GM12878 (cell line): ENCODE measurements around the gene FOXP3.

ENCODE experiments used
- BHLHE40 ChIP-seq, 2 experiments: fragments of 450-650 bp in 1 of 2; IDR thresholded peaks; 2 replicates each; pipeline ENCODE4 v1.6.1; 2011 to 2017; ENCODE audit warnings: low read depth in 2 of 2, borderline replicate concordance in 1 of 2, improper control_type of control experiment in 1 of 2, low read length in 1 of 2, mild to moderate bottlenecking in 1 of 2
- CREB1 ChIP-seq: IDR thresholded peaks from 2 replicates; pipeline ENCODE4 v1.6.1; 2012; ENCODE audit warnings: low read depth, mild to moderate bottlenecking, inconsistent platforms
- DPF2 ChIP-seq: fragments of 450-650 bp; IDR thresholded peaks from 2 replicates; pipeline ENCODE4 v1.6.1; 2017; ENCODE audit warnings: mild to moderate bottlenecking
- ETV6 ChIP-seq, 2 experiments: fragments of 450-650 bp in 1 of 2; IDR thresholded peaks in 1 of 2; conservative IDR thresholded peaks in 1 of 2; 2 replicates each; pipeline ENCODE4 v1.6.1; 2014; ENCODE audit warnings: antibody characterized with exemption in 1 of 2, borderline replicate concordance in 1 of 2, low read depth in 1 of 2, mild to moderate bottlenecking in 1 of 2, moderate library complexity in 1 of 2
- GATAD2B ChIP-seq: fragments of 450-650 bp; conservative IDR thresholded peaks from 2 replicates; pipeline ENCODE4 v1.6.1; 2017; ENCODE audit warnings: low read depth, mild to moderate bottlenecking, moderate library complexity
- POLR2A ChIP-seq: IDR thresholded peaks from 2 replicates; pipeline ENCODE4 v1.6.1; 2011; ENCODE audit warnings: low read depth, mild to moderate bottlenecking, low read length
- RFX5 ChIP-seq: IDR thresholded peaks from 2 replicates; pipeline ENCODE4 v1.6.1; 2011; ENCODE audit warnings: low read depth, low read length, improper control_type of control experiment
- SUPT20H ChIP-seq: IDR thresholded peaks from 2 replicates; pipeline ENCODE4 v1.6.1; 2011; ENCODE audit warnings: low read depth, mild to moderate bottlenecking, low read length, moderate library complexity, borderline replicate concordance; ENCODE audit not compliant: control insufficient read depth
- TAF1 ChIP-seq: IDR thresholded peaks from 2 replicates; pipeline ENCODE4 v1.6.1; 2011; ENCODE audit warnings: mild to moderate bottlenecking, low read depth, low read length, borderline replicate concordance
- ZNF274 ChIP-seq: IDR thresholded peaks from one replicate; pipeline ENCODE4 v1.8.0; 2011; ENCODE audit not compliant: insufficient read length, insufficient read depth
- TF ChIP-seq, protein P1 (sequence below), 3 experiments: IDR thresholded peaks in 2 of 3; conservative IDR thresholded peaks in 1 of 3; 2 replicates each; pipeline ENCODE4 v1.5.1; 2011; ENCODE audit warnings: low read depth in 3 of 3, low read length in 3 of 3, mild to moderate bottlenecking in 3 of 3, control low read depth in 2 of 3, moderate library complexity in 2 of 3, inconsistent platforms in 1 of 3, mixed read lengths in 1 of 3; ENCODE audit not compliant: control insufficient read depth in 2 of 3, insufficient read depth in 1 of 3; ENCODE audit errors: extremely low read depth in 1 of 3
- TF ChIP-seq, protein P2 (sequence below): fragments of 450-650 bp; IDR thresholded peaks from 2 replicates; pipeline ENCODE4 v1.6.1; 2017; ENCODE audit warnings: mild to moderate bottlenecking
- TF ChIP-seq, protein P3 (sequence below): IDR thresholded peaks from 2 replicates; pipeline ENCODE4 v1.6.1; 2012; ENCODE audit warnings: low read length, inconsistent platforms
- TF ChIP-seq, protein P4 (sequence below): fragments of 450-650 bp; IDR thresholded peaks from 2 replicates; pipeline ENCODE4 v1.6.1; 2016; ENCODE audit warnings: mild to moderate bottlenecking

DNA sequence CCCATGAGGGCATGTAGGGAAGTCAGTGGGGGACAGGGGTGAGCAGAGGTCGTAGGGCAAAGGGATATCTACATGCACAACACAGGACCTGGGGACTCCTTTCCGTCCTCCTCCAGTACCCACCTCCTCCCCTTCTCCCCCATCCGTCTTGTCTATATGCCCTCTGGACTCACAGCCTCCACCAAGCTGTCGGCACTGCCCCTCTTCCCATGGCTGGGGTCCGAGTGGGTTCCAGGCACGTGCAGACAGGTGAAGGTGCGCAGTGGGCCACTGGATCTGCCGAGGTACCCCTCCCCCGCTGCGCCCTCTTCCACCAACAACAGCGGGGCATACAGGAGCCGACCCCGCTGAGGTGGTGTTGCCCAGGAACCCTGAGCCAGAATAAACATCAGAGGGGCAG lies 59.1 kb downstream of the FOXP3 start:
- TF ChIP-seq BHLHE40 (IDR thresholded peaks at IDR 0.05; ENCODE audit: borderline replicate concordance in 1 of 2, low read depth in 2 of 2, low read length in 1 of 2), result no peak
- TF ChIP-seq RFX5, result no peak
- TF ChIP-seq SUPT20H, result no peak
- TF ChIP-seq ETV6 (conservative IDR thresholded peaks at IDR 0.05 in 1 of 2, IDR thresholded peaks at IDR 0.05 in 1 of 2; ENCODE audit: borderline replicate concordance in 1 of 2, low read depth in 1 of 2), result no peak
- TF ChIP-seq, protein P1, sequence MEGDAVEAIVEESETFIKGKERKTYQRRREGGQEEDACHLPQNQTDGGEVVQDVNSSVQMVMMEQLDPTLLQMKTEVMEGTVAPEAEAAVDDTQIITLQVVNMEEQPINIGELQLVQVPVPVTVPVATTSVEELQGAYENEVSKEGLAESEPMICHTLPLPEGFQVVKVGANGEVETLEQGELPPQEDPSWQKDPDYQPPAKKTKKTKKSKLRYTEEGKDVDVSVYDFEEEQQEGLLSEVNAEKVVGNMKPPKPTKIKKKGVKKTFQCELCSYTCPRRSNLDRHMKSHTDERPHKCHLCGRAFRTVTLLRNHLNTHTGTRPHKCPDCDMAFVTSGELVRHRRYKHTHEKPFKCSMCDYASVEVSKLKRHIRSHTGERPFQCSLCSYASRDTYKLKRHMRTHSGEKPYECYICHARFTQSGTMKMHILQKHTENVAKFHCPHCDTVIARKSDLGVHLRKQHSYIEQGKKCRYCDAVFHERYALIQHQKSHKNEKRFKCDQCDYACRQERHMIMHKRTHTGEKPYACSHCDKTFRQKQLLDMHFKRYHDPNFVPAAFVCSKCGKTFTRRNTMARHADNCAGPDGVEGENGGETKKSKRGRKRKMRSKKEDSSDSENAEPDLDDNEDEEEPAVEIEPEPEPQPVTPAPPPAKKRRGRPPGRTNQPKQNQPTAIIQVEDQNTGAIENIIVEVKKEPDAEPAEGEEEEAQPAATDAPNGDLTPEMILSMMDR (IDR thresholded peaks at IDR 0.05 in 2 of 3, conservative IDR thresholded peaks at IDR 0.05 in 1 of 3; ENCODE audit: control insufficient read depth in 2 of 3, extremely low read depth in 1 of 3, insufficient read depth in 1 of 3, low read depth in 3 of 3, low read length in 3 of 3), result no peak
- TF ChIP-seq CREB1, result no peak
- TF ChIP-seq POLR2A, result no peak
- TF ChIP-seq, protein P2, sequence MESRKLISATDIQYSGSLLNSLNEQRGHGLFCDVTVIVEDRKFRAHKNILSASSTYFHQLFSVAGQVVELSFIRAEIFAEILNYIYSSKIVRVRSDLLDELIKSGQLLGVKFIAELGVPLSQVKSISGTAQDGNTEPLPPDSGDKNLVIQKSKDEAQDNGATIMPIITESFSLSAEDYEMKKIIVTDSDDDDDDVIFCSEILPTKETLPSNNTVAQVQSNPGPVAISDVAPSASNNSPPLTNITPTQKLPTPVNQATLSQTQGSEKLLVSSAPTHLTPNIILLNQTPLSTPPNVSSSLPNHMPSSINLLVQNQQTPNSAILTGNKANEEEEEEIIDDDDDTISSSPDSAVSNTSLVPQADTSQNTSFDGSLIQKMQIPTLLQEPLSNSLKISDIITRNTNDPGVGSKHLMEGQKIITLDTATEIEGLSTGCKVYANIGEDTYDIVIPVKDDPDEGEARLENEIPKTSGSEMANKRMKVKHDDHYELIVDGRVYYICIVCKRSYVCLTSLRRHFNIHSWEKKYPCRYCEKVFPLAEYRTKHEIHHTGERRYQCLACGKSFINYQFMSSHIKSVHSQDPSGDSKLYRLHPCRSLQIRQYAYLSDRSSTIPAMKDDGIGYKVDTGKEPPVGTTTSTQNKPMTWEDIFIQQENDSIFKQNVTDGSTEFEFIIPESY, result no peak
- TF ChIP-seq, protein P3, sequence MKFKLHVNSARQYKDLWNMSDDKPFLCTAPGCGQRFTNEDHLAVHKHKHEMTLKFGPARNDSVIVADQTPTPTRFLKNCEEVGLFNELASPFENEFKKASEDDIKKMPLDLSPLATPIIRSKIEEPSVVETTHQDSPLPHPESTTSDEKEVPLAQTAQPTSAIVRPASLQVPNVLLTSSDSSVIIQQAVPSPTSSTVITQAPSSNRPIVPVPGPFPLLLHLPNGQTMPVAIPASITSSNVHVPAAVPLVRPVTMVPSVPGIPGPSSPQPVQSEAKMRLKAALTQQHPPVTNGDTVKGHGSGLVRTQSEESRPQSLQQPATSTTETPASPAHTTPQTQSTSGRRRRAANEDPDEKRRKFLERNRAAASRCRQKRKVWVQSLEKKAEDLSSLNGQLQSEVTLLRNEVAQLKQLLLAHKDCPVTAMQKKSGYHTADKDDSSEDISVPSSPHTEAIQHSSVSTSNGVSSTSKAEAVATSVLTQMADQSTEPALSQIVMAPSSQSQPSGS, result no peak
- TF ChIP-seq ZNF274, result no peak
- no peak for TF ChIP-seq GATAD2B
- TF ChIP-seq, protein P4, sequence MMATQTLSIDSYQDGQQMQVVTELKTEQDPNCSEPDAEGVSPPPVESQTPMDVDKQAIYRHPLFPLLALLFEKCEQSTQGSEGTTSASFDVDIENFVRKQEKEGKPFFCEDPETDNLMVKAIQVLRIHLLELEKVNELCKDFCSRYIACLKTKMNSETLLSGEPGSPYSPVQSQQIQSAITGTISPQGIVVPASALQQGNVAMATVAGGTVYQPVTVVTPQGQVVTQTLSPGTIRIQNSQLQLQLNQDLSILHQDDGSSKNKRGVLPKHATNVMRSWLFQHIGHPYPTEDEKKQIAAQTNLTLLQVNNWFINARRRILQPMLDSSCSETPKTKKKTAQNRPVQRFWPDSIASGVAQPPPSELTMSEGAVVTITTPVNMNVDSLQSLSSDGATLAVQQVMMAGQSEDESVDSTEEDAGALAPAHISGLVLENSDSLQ, result no peak
- no peak for TF ChIP-seq TAF1
- TF ChIP-seq DPF2, result no peak
